Measurements from ENCODE around the gene PLEK2.
A peak's percentile ranks its signal among the peaks of the same experiment; 100 is the strongest.

Gene PLEK2

DNA sequence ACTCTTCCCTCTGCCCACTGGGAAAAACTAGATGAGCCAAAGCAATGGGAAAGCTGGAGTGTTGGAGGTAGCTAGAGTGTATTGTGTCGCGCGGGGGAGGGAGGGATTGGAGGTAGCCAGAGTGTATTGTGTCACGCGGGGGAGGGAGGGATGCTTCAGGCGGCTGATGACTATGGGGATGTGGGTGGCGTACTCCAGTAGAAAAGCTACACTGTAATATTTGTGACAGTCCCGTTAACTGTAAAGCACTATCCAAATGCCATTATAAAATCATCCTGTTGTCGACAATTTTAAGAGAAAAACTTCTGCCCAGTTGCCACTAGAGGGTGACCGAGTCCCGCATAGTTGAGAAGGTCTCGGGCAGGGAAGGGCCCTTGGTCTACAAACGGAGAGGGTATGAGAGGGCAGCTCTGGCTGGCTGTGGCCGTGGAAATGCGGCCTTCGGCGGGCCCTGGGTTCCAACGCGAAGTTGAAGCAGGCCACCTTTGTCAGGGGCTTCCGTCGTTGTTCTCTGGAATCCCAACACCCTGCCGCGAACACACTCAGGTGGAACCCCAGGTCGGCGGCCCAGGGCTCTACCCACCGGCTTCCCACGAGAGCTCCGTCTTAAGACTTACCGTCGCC lies 15.1 kb upstream of the PLEK2 start:
- Histone ChIP-seq H4K20me1 (ENCODE audit: insufficient read depth) (no peaks in the 10 kb centered on the region), H3K27ac (no peak overlapping the region), H3K4me1 (ENCODE audit: low read depth, poor library complexity, severe bottlenecking) (no peaks in the 10 kb centered on the region), H3K27me3 (ENCODE audit: insufficient read depth, low read depth) (no peaks in the 10 kb centered on the region), H3K4me2 (no peak overlapping the region), H2AFZ (ENCODE audit: low read depth) (no peak overlapping the region), H3K79me2 (ENCODE audit: insufficient read depth, low read depth) (no peaks in the 10 kb centered on the region), H3K4me3 (IDR thresholded peaks at IDR 0.05; ENCODE audit: insufficient read depth, low read depth, low read length) (no peak overlapping the region), H3K36me3 (ENCODE audit: insufficient read depth) (no peaks in the 10 kb centered on the region), H3K9ac (no peak overlapping the region)
- TF ChIP-seq, protein P1, sequence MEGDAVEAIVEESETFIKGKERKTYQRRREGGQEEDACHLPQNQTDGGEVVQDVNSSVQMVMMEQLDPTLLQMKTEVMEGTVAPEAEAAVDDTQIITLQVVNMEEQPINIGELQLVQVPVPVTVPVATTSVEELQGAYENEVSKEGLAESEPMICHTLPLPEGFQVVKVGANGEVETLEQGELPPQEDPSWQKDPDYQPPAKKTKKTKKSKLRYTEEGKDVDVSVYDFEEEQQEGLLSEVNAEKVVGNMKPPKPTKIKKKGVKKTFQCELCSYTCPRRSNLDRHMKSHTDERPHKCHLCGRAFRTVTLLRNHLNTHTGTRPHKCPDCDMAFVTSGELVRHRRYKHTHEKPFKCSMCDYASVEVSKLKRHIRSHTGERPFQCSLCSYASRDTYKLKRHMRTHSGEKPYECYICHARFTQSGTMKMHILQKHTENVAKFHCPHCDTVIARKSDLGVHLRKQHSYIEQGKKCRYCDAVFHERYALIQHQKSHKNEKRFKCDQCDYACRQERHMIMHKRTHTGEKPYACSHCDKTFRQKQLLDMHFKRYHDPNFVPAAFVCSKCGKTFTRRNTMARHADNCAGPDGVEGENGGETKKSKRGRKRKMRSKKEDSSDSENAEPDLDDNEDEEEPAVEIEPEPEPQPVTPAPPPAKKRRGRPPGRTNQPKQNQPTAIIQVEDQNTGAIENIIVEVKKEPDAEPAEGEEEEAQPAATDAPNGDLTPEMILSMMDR (conservative IDR thresholded peaks at IDR 0.05; ENCODE audit: low read depth, low read length): peak; percentile 63

DNA sequence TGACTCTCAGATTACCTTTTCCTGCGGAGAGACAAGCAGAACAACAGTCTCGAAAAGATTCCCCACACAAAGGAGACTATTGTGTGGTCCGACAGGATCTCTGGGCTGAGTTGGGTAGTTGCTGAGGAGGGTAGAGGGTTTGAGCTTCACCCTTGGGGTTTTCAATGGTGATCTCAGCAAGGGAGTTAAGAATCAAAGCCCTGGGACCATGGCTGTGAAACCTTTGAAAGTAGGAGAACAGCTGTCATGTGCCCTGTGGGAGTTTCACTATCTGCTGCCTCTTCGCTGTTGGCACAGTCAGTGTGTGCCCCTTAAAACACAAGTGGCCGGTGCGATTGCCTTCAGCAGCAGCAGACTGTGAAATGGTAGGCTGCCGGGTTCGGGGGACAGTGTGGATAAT lies 14.2 kb upstream of the PLEK2 start:
- H4K20me1 ChIP-seq (ENCODE audit: insufficient read depth): no peaks in the 10 kb centered on the region
- no peaks in the 10 kb centered on the region for H3K79me2 ChIP-seq (ENCODE audit: insufficient read depth, low read depth)
- no peak overlapping the region for H3K4me2 ChIP-seq
- TF ChIP-seq, protein P1 (conservative IDR thresholded peaks at IDR 0.05; ENCODE audit: low read depth, low read length): no peak
- no peaks in the 10 kb centered on the region for H3K27me3 ChIP-seq (ENCODE audit: insufficient read depth, low read depth)
- no peak overlapping the region for H3K9ac ChIP-seq
- H3K36me3 ChIP-seq (ENCODE audit: insufficient read depth): no peaks in the 10 kb centered on the region
- H3K4me3 ChIP-seq (IDR thresholded peaks at IDR 0.05; ENCODE audit: insufficient read depth, low read depth, low read length): no peak overlapping the region
- no peak overlapping the region for H2AFZ ChIP-seq (ENCODE audit: low read depth)
- no peak overlapping the region for H3K27ac ChIP-seq
- no peaks in the 10 kb centered on the region for H3K4me1 ChIP-seq (ENCODE audit: low read depth, poor library complexity, severe bottlenecking)

DNA sequence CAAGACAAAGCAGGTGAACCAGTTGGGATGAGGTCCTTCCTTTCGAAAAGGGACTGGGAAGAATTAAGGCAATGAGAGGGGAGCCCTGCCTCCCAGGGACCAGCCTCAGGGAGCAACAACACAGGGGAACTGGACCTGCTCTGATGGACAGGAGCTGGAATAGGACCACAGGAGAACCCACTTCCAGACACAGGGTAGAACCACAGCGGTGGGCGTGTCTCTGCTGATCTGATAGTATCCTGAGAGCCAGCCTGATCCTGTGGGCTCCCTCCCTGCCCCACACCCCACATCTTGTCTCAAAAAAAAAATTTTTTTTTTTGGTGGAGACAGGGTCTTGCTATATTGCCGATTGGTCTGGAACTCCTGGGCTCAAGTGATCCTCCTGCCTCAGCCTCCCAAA lies 13.6 kb upstream of the PLEK2 start:
- Histone ChIP-seq H2AFZ (ENCODE audit: low read depth) (no peak overlapping the region), H3K27ac (no peak overlapping the region), H3K4me1 (ENCODE audit: low read depth, poor library complexity, severe bottlenecking) (no peaks in the 10 kb centered on the region), H3K4me3 (IDR thresholded peaks at IDR 0.05; ENCODE audit: insufficient read depth, low read depth, low read length) (no peak overlapping the region), H3K79me2 (ENCODE audit: insufficient read depth, low read depth) (no peaks in the 10 kb centered on the region), H3K27me3 (ENCODE audit: insufficient read depth, low read depth) (no peaks in the 10 kb centered on the region), H3K36me3 (ENCODE audit: insufficient read depth) (no peaks in the 10 kb centered on the region), H3K4me2 (no peak overlapping the region), H3K9ac (no peak overlapping the region), H4K20me1 (ENCODE audit: insufficient read depth) (no peaks in the 10 kb centered on the region)
- TF ChIP-seq, protein P1 (conservative IDR thresholded peaks at IDR 0.05; ENCODE audit: low read depth, low read length): no peak

DNA sequence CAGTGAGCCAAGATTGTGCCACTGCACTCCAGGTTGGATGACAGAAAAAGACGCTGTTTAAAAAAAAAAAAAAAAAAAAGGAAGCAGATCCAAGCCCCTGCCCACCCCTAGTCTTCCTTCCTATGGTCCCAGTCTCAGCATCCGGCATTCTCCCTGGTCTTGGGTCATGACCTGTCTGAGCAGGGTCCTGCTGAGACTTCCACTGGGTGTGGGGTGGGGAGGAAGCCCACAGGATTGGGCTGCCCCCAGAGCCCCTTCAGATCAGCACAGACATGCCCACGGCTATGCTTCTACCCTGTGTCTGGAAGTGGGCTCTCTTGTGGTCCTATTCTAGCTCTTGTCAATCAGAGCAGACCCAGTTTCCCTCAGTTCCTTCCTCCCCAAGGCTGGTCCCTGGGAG lies 12.6 kb upstream of the PLEK2 start:
- TF ChIP-seq, protein P1 (conservative IDR thresholded peaks at IDR 0.05; ENCODE audit: low read depth, low read length): no peak

More for the DNA sequence above, 12.6 kb upstream of the PLEK2 start:
- Histone ChIP-seq H3K4me1 (ENCODE audit: low read depth, poor library complexity, severe bottlenecking) (no peaks in the 10 kb centered on the region), H3K4me3 (IDR thresholded peaks at IDR 0.05; ENCODE audit: insufficient read depth, low read depth, low read length) (no peak overlapping the region), H3K79me2 (ENCODE audit: insufficient read depth, low read depth) (no peaks in the 10 kb centered on the region), H3K36me3 (ENCODE audit: insufficient read depth) (no peaks in the 10 kb centered on the region), H3K27ac (no peak overlapping the region), H3K4me2 (no peak overlapping the region), H2AFZ (ENCODE audit: low read depth) (no peak overlapping the region), H4K20me1 (ENCODE audit: insufficient read depth) (no peaks in the 10 kb centered on the region), H3K9ac (no peak overlapping the region), H3K27me3 (ENCODE audit: insufficient read depth, low read depth) (no peaks in the 10 kb centered on the region)

All from KMS-11 (cell line).